GM21717 (cell line): Measurements from ENCODE around the gene OR2M2.

ENCODE experiments used
- ATAC-seq: cut with Tn5 transposase; IDR thresholded peaks from one replicate; pipeline ENCODE4 v1.9.1; 2021; ENCODE audit warnings: mild to moderate bottlenecking, moderate library complexity; ENCODE audit not compliant: unreplicated experiment

OR2M2 gene, protein sequence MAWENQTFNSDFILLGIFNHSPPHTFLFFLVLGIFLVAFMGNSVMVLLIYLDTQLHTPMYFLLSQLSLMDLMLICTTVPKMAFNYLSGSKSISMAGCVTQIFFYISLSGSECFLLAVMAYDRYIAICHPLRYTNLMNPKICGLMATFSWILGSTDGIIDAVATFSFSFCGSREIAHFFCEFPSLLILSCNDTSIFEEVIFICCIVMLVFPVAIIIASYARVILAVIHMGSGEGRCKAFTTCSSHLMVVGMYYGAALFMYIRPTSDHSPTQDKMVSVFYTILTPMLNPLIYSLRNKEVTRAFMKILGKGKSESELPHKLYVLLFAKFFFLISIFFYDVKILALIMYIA

GRCh38 chr1:248174521-248174920 is at the start of gene OR2M2:
OR2M2 (plus strand) TSS chr1:248174821; CDS start chr1:248179986, 5,165 bp downstream.
- ATAC-seq: no peak

DNA sequence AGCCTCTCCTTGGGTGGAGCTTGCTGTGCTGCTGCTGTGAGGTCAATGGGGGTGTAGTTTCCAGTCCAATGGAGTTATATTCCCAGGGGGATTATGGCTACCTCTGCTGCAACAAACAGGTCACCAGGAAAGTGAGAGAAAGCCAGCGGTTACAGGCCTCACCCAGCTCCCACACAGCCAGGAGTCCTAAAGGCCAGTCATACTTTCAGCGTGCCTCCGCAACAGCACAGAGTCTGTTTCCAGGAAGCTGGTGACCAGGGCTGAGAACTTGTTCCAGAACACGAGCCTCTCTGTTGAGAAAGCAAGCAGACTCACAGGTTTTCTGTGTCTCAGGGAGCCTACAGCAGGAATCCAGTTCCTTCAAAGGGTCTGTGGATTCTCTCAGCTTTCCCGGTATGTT is 47.0 kb upstream of the OR2M2 start:
- no peak for ATAC-seq

DNA sequence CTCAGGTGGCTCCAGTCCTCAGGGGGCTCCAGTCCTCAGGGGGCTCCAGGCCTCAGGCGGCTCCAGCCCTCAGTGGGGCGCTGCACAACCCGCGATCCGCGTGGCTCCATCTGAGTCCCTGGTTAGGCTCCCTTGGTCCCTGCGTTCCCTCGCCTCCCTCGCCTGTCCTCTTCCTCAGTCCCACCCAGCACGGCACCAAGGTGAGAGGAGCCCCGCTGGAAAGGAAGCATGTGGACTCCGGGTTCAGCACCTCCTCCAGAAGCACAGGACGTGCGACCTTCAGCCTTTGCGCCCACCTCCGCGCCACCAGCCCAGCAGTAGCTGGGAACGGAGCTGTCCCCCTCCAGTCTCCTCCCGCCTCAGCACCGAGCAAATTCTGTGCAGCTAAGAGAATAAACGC is 37.8 kb upstream of the OR2M2 start:
- ATAC-seq: no peak

DNA sequence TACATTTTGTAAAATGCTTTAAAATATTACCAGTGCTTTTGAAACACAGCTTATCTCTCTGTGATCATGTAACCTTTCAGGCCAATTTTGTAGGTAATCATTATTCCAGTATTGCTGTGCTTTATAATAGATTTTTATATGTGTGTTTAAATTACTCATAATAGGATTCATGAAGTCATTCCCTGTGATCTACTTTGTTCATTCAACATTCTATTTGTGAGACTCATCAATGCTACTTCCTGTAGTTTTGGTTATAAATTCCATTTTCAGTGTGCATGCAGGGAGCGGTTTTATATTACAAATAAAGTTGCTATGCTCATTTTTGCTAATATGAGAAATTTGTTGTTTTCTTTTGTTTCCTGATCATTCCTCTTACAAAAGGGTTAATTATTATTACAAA is 33.8 kb upstream of the OR2M2 start:
- ATAC-seq: no peak

GRCh38 chr1:248143311-248143710 is 31.3 kb upstream of the OR2M2 start:
- no peak for ATAC-seq

DNA sequence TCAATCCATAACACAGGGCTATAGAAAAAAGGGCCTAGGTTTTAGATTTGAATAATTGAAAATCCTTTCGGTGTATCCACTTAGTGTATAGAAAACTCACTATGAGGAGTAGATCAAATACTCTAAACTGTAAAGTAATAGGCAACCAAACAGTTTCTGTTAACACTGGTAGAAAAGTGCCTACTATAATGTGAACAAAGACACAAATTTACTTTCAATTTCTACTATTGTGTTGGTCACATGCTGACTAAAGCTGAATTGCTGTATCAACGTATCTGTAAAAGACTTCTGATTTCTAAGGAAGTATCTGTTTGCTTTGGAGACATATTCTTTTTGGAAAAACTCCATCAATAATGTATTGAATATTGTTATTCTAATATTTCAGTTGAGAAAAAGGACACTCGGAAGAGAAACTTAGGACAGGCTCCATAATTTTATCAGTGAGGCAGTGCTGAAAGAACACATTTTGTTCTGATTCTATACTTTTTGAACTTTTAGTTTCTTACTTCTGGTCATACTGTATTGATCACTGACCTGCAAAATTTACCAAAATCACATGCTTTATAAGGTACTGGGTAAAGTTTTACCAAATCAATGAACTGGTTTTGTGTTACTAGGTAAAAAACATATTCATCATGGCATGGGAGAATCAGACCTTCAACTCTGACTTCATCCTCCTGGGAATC is 30.0 kb upstream of the OR2M2 start, which contains the start of gene OR2M5:
TSS of gene OR2M5 (plus strand) at position 636 of the 686 bp plus-strand sequence. CDS start at position 636, 0 bp downstream.
- ATAC-seq: no peak

DNA sequence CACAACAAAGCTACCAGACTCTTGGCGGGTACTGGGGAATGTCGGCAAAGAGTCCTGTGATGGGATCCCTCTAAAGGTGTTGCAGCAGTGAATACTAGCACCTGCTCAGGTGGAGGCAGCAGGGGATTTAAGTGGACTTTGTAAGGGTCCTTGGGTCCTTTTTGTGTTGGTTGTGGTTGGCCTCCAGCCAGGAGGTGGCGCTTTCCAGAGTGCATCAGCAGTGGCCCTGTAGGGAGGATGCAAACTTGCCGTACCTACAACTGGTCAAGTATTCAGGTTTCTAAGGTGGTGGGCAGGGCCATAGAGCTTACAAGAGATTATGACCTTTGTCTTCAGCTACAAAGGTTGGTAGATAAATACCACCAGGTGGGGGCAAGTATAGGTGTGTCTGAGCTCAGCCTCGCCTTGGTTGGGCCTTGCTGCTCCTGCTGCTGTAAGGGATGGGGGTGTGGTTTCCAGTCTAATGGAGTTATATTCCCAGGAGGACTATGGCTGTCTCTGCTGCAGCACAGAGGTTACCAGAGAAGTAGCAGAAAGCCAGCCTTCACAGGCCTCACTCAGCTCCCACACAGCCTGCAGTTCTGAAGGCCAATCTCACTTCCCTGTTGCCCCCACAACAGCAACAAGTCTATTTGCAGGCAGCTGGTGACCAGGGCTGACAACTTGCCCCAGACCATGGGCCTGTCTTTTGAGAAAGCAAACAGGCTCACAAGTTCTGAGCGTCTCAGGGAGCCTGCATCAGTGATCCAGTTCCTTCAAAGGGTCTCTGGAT is 22.4 kb upstream of the OR2M2 start:
- no peak for ATAC-seq

GRCh38 chr1:248155927-248156326 is 18.7 kb upstream of the OR2M2 start:
- ATAC-seq: no peak

DNA sequence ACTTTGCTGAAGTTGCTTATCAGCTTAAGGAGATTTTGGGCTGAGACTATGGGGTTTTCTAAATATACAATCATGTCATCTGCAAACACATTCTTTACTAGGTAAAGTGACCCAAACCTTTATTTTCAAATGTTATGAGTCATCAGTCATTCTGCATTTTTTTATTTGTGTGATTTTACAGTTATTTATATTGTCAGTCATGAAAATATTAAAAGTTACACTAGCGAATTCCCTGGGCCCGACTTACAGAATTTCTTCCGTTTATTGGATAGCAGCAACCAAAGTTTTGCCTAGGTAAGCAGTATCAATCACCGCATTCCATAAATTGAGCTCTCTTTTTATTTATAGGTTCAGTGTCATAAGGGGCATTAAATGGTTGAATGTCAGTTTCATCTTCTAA is 15.9 kb upstream of the OR2M2 start:
- no peak for ATAC-seq

DNA sequence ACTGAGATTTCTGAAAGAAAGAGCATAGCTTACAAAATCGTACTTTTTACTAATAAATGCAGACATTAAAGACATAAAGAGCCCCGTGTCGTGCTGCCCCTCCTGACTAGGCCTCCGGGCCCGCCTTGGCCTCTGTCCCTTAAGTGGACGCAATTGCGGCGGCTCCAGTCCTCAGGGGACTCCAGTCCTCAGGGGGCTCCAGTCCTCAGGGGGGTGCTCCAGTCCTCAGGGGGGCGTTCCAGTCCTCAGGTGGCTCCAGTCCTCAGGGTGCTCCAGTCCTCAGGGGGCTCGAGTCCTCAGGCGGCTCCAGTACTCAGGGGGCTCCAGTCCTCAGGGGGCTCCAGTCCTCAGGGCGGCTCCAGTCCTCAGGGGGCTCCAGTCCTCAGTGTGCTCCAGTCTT is 10.6 kb upstream of the OR2M2 start:
- no peak for ATAC-seq

- no peak for ATAC-seq
These were observed 9.4 kb upstream of the OR2M2 start for GRCh38 chr1:248165186-248165585.

- no peak for ATAC-seq
These were observed 9.4 kb downstream of the OR2M2 start for GRCh38 chr1:248183996-248184395.

GRCh38 chr1:248187363-248187762 is 12.7 kb downstream of the OR2M2 start:
- ATAC-seq: no peak

DNA sequence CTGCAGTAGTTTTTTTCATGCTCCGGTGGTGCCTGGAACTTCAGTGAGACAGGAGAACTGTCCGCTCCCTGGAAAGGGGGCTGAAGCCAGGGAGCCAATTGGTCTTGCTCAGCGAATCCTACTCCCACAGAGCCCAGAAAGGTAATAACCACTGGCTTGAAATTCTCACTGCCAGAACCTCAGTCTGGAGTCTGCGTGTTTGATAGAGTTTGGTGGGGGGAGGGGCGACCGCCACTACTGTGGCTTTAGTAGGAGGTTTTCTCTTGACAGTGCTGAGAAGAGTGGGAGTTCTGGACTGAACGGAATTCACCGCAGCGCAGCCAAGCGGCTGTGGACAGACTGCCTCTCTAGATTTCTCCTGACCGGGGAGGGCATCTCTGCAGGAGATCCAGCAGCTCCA is 14.4 kb downstream of the OR2M2 start:
- ATAC-seq: no peak

- ATAC-seq: no peak
These were observed 19.5 kb downstream of the OR2M2 start for GRCh38 chr1:248194117-248194516.

GRCh38 chr1:248196965-248197364 is 22.3 kb downstream of the OR2M2 start, which contains the start of gene OR2M3:
OR2M3 (plus strand) TSS chr1:248197265; CDS start chr1:248203068, 5,803 bp downstream.
- no peak for ATAC-seq

DNA sequence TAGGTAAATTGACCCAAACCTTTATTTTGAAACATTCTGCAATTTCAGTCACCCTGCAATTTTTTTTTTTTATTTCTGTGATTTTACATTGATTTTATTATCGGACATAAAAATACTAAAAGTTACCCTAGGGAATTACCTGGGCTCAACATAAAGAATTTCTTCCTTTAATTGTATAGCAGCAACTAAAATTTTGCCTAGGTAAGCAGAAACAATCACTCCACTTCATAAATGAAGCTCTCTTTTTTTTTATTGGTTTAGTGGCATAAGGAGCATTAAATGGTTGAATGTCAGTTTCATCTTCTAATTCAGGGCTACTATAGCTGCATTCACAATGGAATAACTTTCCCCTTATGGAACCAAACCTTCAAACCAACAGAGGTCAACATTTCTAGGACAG is 41.3 kb downstream of the OR2M2 start:
- ATAC-seq: no peak

- ATAC-seq: no peak
These were observed 50.9 kb downstream of the OR2M2 start for GRCh38 chr1:248225537-248225936.

- no peak for ATAC-seq
These were observed 54.8 kb downstream of the OR2M2 start for GRCh38 chr1:248229360-248229908.
